Endothelial cell of umbilical vein (primary cell): ENCODE measurements around the gene HES2. TPM values are rescaled to one million over a fixed set of nuclear protein-coding genes. Genes with fewer than 3 reads are reported as not detected.

Experiments used
- BruUV-seq: library from RNA; stranded (reverse); fragments of 400-500 nt; replicated peaks from 2 replicates; lab custom pipeline; 2021; lab: Mats Ljungman, UMichigan
- CTCF ChIA-PET: fragments of 300-600, 350-600 bp; sonication (Branson Sonifier 250); formaldehyde crosslinking; loops from one replicate; lab custom pipeline; 2021; ENCODE audit warnings: antibody characterized with exemption, inconsistent platforms; lab: Charles Lee
- POLR2A ChIA-PET: fragments of 300-600, 350-600 bp; sonication (Branson Sonifier 250); formaldehyde crosslinking; loops from one replicate; lab custom pipeline; 2021; ENCODE audit warnings: antibody characterized with exemption, inconsistent platforms; lab: Charles Lee
- DNase-seq: peaks from one replicate; pipeline ENCODE4 v3.0.0-alpha.2; 2011; ENCODE audit warnings: low read depth, low spot score
- FAIRE-seq: peaks from 2 replicates; lab custom pipeline; 2011; peaks lifted over from hg19 to GRCh38; lab: Jason Lieb, UNC
- H2AFZ ChIP-seq: 2 replicates; pipeline ENCODE4 v1.6.0; 2012; ENCODE audit warnings: low read depth, low read length, control low read depth, inconsistent platforms
- H3K27ac ChIP-seq: 2 replicates; pipeline ENCODE4 v1.5.1; 2011; ENCODE audit warnings: low read depth, mild to moderate bottlenecking, control low read depth, low read length, moderate library complexity; ENCODE audit not compliant: insufficient read depth
- H3K27me3 ChIP-seq, 2 experiments: 2 replicates each; pipeline versions ENCODE4 v1.6.0 to v1.6.1; 2011; ENCODE audit warnings: low read length in 2 of 2, mixed read lengths in 1 of 2; ENCODE audit not compliant: control insufficient read depth in 2 of 2, insufficient read depth in 2 of 2
- H3K36me3 ChIP-seq, 2 experiments: 2 replicates in 1 of 2; 3 replicates in 1 of 2; pipeline ENCODE4 v1.5.1; 2011; ENCODE audit warnings: low read length in 2 of 2, mild to moderate bottlenecking in 1 of 2, moderate library complexity in 1 of 2; ENCODE audit not compliant: control insufficient read depth in 2 of 2, insufficient read depth in 2 of 2; ENCODE audit errors: extremely low read depth in 1 of 2
- H3K4me1 ChIP-seq: 3 replicates; pipeline ENCODE4 v1.5.1; 2011; ENCODE audit warnings: mild to moderate bottlenecking, low read length; ENCODE audit not compliant: control insufficient read depth, insufficient read depth; ENCODE audit errors: extremely low read depth
- H3K4me2 ChIP-seq: 2 replicates; pipeline ENCODE4 v1.6.1; 2011; ENCODE audit warnings: low read length, control low read depth, mixed read lengths; ENCODE audit not compliant: insufficient read depth
- H3K4me3 ChIP-seq, 3 experiments: fragments of 200-600 bp in 1 of 3; sonication (generic), shearing (Covaris generic) in 1 of 3; replicated peaks in 1 of 3; 2 replicates each; pipeline ENCODE4 v1.5.1; 2011 to 2016; ENCODE audit warnings: control low read depth in 3 of 3, low read length in 3 of 3, mild to moderate bottlenecking in 2 of 3, inconsistent platforms in 1 of 3, low read depth in 1 of 3, moderate library complexity in 1 of 3; ENCODE audit not compliant: insufficient read depth in 1 of 3
- H3K79me2 ChIP-seq: 2 replicates; pipeline ENCODE4 v1.6.0; 2012; ENCODE audit warnings: low read length, inconsistent platforms; ENCODE audit not compliant: control insufficient read depth, insufficient read depth
- H3K9ac ChIP-seq: replicated peaks from 2 replicates; pipeline ENCODE3; 2011; ENCODE audit warnings: low read length, control low read depth; ENCODE audit not compliant: insufficient read depth; ENCODE audit errors: extremely low read depth
- H3K9me1 ChIP-seq: replicated peaks from 3 replicates; pipeline ENCODE4 v1.6.0; 2011; ENCODE audit warnings: mild to moderate bottlenecking, low read length; ENCODE audit not compliant: control insufficient read depth, insufficient read depth; ENCODE audit errors: extremely low read depth
- H3K9me3 ChIP-seq: replicated peaks from 2 replicates; pipeline ENCODE4 v1.5.1; 2012; ENCODE audit warnings: low read length, inconsistent platforms; ENCODE audit not compliant: control insufficient read depth, insufficient read depth
- H4K20me1 ChIP-seq: replicated peaks from 2 replicates; pipeline ENCODE3; 2011; ENCODE audit warnings: mild to moderate bottlenecking, low read length; ENCODE audit not compliant: control insufficient read depth, insufficient read depth; ENCODE audit errors: extremely low read depth
- EZH2 ChIP-seq: IDR thresholded peaks from 2 replicates; pipeline ENCODE4 v1.6.1; 2012; ENCODE audit warnings: borderline replicate concordance, low read depth, mild to moderate bottlenecking, moderate library complexity, low read length, inconsistent platforms; ENCODE audit not compliant: severe bottlenecking
- FOS ChIP-seq: IDR thresholded peaks from 2 replicates; pipeline ENCODE4 v1.6.1; 2011; ENCODE audit warnings: mild to moderate bottlenecking, low read length, moderate library complexity, borderline replicate concordance; ENCODE audit not compliant: insufficient read depth
- GATA2 ChIP-seq: IDR thresholded peaks from 2 replicates; pipeline ENCODE4 v1.7.0; 2011; ENCODE audit warnings: low read depth, mild to moderate bottlenecking, moderate library complexity, mixed read lengths, low read length; ENCODE audit not compliant: insufficient read length, insufficient read depth
- JUN ChIP-seq: IDR thresholded peaks from 2 replicates; pipeline ENCODE4 v1.6.1; 2011; ENCODE audit warnings: borderline replicate concordance, low read depth; ENCODE audit not compliant: insufficient read length, insufficient read depth
- MYC ChIP-seq: IDR thresholded peaks from one replicate; pipeline ENCODE4 v1.6.1; 2011; ENCODE audit warnings: mild to moderate bottlenecking, low read depth, low read length
- POLR2A ChIP-seq: IDR thresholded peaks from 2 replicates; pipeline ENCODE4 v1.6.1; 2012; ENCODE audit warnings: low read depth, mild to moderate bottlenecking, control low read depth, low read length
- POLR2AphosphoS5 ChIP-seq: IDR thresholded peaks from 2 replicates; pipeline ENCODE4 v1.6.1; 2012; ENCODE audit warnings: low read depth, mild to moderate bottlenecking, control low read depth, low read length, moderate library complexity; ENCODE audit not compliant: insufficient read depth
- dilution Hi-C: fragments of 300-500 bp; cut with MboI; formaldehyde crosslinking; loops from one replicate; pipeline ENCODE4 v1.15.0; 2019; ENCODE audit warnings: low sequenced_read_pairs; ENCODE audit not compliant: extremely low pct_ligation_motif_present
- intact Hi-C: fragments of 100-400 bp; cut with micrococcal nuclease; formaldehyde crosslinking; loops from one replicate; pipeline ENCODE4 v1.10.0; 2022
- polyA plus RNA-seq, 4 experiments: library from polyadenylated mRNA; depleted of rRNA in 3 of 4; stranded (reverse) in 3 of 4; unstranded in 1 of 4; fragments of >200 nt; gene quantifications; 2 replicates each; pipeline versions ENCODE4 v1.2.1 to v1.2.3, GENCODE V29; 2011 to 2012; ENCODE audit warnings: missing spikeins in 1 of 4
- total RNA-seq: library from RNA; stranded (reverse); gene quantifications from 2 replicates; pipeline ENCODE4 v1.2.3, GENCODE V29; 2021
- TF ChIP-seq, protein P1 (sequence below), 2 donors: IDR thresholded peaks; 1 replicate in 1 of 2; 2 replicates in 1 of 2; pipeline ENCODE4 v1.5.1; 2011; ENCODE audit warnings: low read length in 2 of 2, mild to moderate bottlenecking in 2 of 2, moderate library complexity in 2 of 2, control low read depth in 1 of 2, inconsistent platforms in 1 of 2, low read depth in 1 of 2; ENCODE audit not compliant: insufficient read depth in 1 of 2; ENCODE audit errors: extremely low read depth in 1 of 2
- TF ChIP-seq, protein P2 (sequence below): IDR thresholded peaks from 2 replicates; pipeline ENCODE4 v1.6.1; 2011; ENCODE audit not compliant: insufficient read depth, insufficient read length

The HES2 gene
- total and polyA plus RNA-seq, 2 donors (not counting 3 experiments of a cell fraction or from before 2014, with no cell fraction given): 3.6 to 9.4 TPM

DNA sequence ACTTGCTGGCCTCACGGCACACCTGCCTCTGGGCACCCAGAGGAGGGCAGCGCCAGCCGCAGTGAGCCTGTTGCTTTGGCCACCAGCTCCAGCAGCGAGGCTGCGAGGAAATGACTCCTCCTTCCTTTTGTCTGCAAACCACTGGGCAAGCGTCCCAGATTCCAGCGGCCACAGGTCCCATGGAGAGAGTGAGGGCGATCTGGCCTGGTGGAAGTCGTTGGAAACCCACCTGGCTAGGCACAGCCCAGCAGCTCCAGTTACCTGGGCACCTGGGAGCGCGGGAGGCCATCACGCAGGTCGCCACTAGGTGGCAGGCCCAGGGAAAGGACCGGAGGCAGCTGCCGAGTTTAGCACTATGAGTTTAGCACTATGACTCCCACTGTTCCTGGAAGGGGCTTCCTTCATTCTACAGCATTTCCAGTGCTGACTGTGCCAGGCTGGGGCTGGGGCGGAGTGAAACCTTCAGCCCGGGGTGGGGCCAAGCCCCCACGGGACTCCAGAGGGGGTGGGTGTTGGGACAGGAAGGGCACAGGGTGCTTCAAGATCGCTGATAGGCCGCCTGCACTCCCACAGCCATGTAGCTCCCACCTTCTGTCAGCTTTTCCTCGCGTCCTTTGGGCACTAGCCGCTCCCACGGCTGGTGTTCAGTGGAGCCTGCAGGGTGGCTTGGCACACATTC lies 3.7 kb upstream of the HES2 start:
- Histone ChIP-seq H3K4me3 (peak overlapping the region in 1 of 3 experiments; percentile 9), H3K9ac (peak overlapping the region; percentile 52), H3K27ac (peak overlapping the region; percentile 83), H3K4me2 (peak overlapping the region; percentile 75), H3K79me2 (no peaks in the 10 kb centered on the region), H4K20me1 (no peaks in the 10 kb centered on the region), H3K27me3 (peaks cover 0 to 7% of the 10 kb centered on the region in 2 experiments), H2AFZ (peak overlapping the region; percentile 46), H3K9me3 (no peaks in the 10 kb centered on the region), H3K4me1 (peaks cover 35% of the 10 kb centered on the region), H3K36me3 (no peaks in the 10 kb centered on the region), H3K9me1 (no peaks in the 10 kb centered on the region)
- TF ChIP-seq GATA2 (no peak), JUN (peak; percentile 26), POLR2AphosphoS5 (peak; percentile 62), POLR2A (peak; percentile 31), MYC (no peak), EZH2 (no peak), FOS (peak; percentile 57)
- TF ChIP-seq, protein P1, sequence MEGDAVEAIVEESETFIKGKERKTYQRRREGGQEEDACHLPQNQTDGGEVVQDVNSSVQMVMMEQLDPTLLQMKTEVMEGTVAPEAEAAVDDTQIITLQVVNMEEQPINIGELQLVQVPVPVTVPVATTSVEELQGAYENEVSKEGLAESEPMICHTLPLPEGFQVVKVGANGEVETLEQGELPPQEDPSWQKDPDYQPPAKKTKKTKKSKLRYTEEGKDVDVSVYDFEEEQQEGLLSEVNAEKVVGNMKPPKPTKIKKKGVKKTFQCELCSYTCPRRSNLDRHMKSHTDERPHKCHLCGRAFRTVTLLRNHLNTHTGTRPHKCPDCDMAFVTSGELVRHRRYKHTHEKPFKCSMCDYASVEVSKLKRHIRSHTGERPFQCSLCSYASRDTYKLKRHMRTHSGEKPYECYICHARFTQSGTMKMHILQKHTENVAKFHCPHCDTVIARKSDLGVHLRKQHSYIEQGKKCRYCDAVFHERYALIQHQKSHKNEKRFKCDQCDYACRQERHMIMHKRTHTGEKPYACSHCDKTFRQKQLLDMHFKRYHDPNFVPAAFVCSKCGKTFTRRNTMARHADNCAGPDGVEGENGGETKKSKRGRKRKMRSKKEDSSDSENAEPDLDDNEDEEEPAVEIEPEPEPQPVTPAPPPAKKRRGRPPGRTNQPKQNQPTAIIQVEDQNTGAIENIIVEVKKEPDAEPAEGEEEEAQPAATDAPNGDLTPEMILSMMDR (IDR thresholded peaks at IDR 0.05; ENCODE audit: extremely low read depth in 1 of 2, insufficient read depth in 1 of 2, low read depth in 1 of 2, low read length in 2 of 2): peak; percentile 49 to 73
- TF ChIP-seq, protein P2, sequence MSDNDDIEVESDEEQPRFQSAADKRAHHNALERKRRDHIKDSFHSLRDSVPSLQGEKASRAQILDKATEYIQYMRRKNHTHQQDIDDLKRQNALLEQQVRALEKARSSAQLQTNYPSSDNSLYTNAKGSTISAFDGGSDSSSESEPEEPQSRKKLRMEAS: no peak
- intact Hi-C loops (loop anchor here (1.0 to 5.0 kb wide), 5 partner anchors 15 to 371 kb away; partner anchors contain the start of genes GPR153 and ICMT), dilution Hi-C loops (no loop called here)
- ChIA-PET CTCF (interaction anchor here (0.5 to 11.1 kb wide), 21 partner anchors 10 to 218 kb away, joined by 3 to 202 read pairs (median 4); partner anchors contain the start of genes ACOT7 and NOL9), POLR2A (interaction anchor here (0.6 kb wide), 1 partner anchor 29 kb away, joined by 3 read pairs; no protein-coding TSS in a partner anchor)
- BruUV-seq: no TSS peak
- FAIRE-seq: no peak
- peak; percentile 75 for DNase-seq
